ENCODE measurements around the gene GRK2.

GRCh38 chr11:67301951-67302516 is 35.8 kb downstream of the GRK2 start:
- TF ChIP-seq CTCF (IDR thresholded peaks at IDR 0.05) (no peak), POLR2A (IDR thresholded peaks at IDR 0.05) (no peak)

Data from vagina (tissue), 2 donors.